ENCODE results near the gene ABHD12B.

ABHD12B gene

GRCh38 chr14:50924843-50925242 lies 53.0 kb downstream of the ABHD12B start:
- no peaks in the 10 kb centered on the region for H3K9me3 ChIP-seq (ENCODE audit: low read length)
- H3K36me3 ChIP-seq (ENCODE audit: insufficient read depth, low read length): 0 out of 2 replicates have a peak, but pooled peaks cover 7% of the 10 kb centered on the region
- H3F3A ChIP-seq (ENCODE audit: insufficient read depth, low read length): no peaks in the 10 kb centered on the region
- H2AFZ ChIP-seq (ENCODE audit: low read length): no peak overlapping the region
- no peaks in the 10 kb centered on the region for H3K79me2 ChIP-seq (ENCODE audit: insufficient read depth, low read length)
- H3K4me3 ChIP-seq (ENCODE audit: low read depth, low read length, poor library complexity, severe bottlenecking): no peak overlapping the region
- H3K9me2 ChIP-seq (ENCODE audit: low read depth, low read length): no peaks in the 10 kb centered on the region
- no peak overlapping the region for H3K4me2 ChIP-seq (ENCODE audit: low read length)
- no peak overlapping the region for H3K9ac ChIP-seq (ENCODE audit: low read length)
- H3K27me3 ChIP-seq (ENCODE audit: insufficient read depth, low read length): no peaks in the 10 kb centered on the region
- peaks cover 11% of the 10 kb centered on the region for H3K4me1 ChIP-seq (ENCODE audit: insufficient read depth, low read length, severe bottlenecking)
- H4K20me1 ChIP-seq (ENCODE audit: insufficient read depth, low read length): no peaks in the 10 kb centered on the region
- H3K27ac ChIP-seq (ENCODE audit: low read depth, low read length, poor library complexity, severe bottlenecking): no peak overlapping the region
- TF ChIP-seq CTCF (IDR thresholded peaks at IDR 0.05; ENCODE audit: low read length): no peak
- TF ChIP-seq EZH2 (IDR thresholded peaks at IDR 0.05; ENCODE audit: borderline replicate concordance, low read length): no peak

- Histone ChIP-seq H3K4me3 (ENCODE audit: low read depth, low read length, poor library complexity, severe bottlenecking) (no peak overlapping the region), H3K9ac (ENCODE audit: low read length) (no peak overlapping the region)
Measured at GRCh38 chr14:50926851-50927386, 55.1 kb downstream of the ABHD12B start.

GRCh38 chr14:50928002-50928635 lies 56.3 kb downstream of the ABHD12B start:
- Histone ChIP-seq H3K4me1 (ENCODE audit: insufficient read depth, low read length, severe bottlenecking) (peaks cover 11% of the 10 kb centered on the region), H3K9me2 (ENCODE audit: low read depth, low read length) (no peaks in the 10 kb centered on the region), H3K27me3 (ENCODE audit: insufficient read depth, low read length) (no peaks in the 10 kb centered on the region), H3K4me2 (ENCODE audit: low read length) (peak overlapping the region; percentile 38; the same call in 1 of the 2 replicates), H3K27ac (ENCODE audit: low read depth, low read length, poor library complexity, severe bottlenecking) (peak overlapping the region; percentile 46), H3K9ac (ENCODE audit: low read length) (no peak overlapping the region), H4K20me1 (ENCODE audit: insufficient read depth, low read length) (no peaks in the 10 kb centered on the region), H3K36me3 (ENCODE audit: insufficient read depth, low read length) (0 out of 2 replicates have a peak, but pooled peaks cover 7% of the 10 kb centered on the region), H3K79me2 (ENCODE audit: insufficient read depth, low read length) (no peaks in the 10 kb centered on the region), H3F3A (ENCODE audit: insufficient read depth, low read length) (0 out of 2 replicates have a peak, but pooled peaks cover 4% of the 10 kb centered on the region), H3K9me3 (ENCODE audit: low read length) (no peaks in the 10 kb centered on the region), H3K4me3 (ENCODE audit: low read depth, low read length, poor library complexity, severe bottlenecking) (no peak overlapping the region), H2AFZ (ENCODE audit: low read length) (no peak overlapping the region)
- TF ChIP-seq CTCF (IDR thresholded peaks at IDR 0.05; ENCODE audit: low read length): no peak
- no peak for TF ChIP-seq EZH2 (IDR thresholded peaks at IDR 0.05; ENCODE audit: borderline replicate concordance, low read length)

More at GRCh38 chr14:50926851-50927386, 55.1 kb downstream of the ABHD12B start:
- Histone ChIP-seq H3K36me3 (ENCODE audit: insufficient read depth, low read length) (0 out of 2 replicates have a peak, but pooled peaks cover 7% of the 10 kb centered on the region), H3K27ac (ENCODE audit: low read depth, low read length, poor library complexity, severe bottlenecking) (no peak overlapping the region), H2AFZ (ENCODE audit: low read length) (no peak overlapping the region), H3F3A (ENCODE audit: insufficient read depth, low read length) (0 out of 2 replicates have a peak, but pooled peaks cover 4% of the 10 kb centered on the region), H4K20me1 (ENCODE audit: insufficient read depth, low read length) (no peaks in the 10 kb centered on the region), H3K4me1 (ENCODE audit: insufficient read depth, low read length, severe bottlenecking) (peaks cover 11% of the 10 kb centered on the region), H3K9me3 (ENCODE audit: low read length) (no peaks in the 10 kb centered on the region), H3K27me3 (ENCODE audit: insufficient read depth, low read length) (no peaks in the 10 kb centered on the region), H3K4me2 (ENCODE audit: low read length) (no peak overlapping the region), H3K9me2 (ENCODE audit: low read depth, low read length) (no peaks in the 10 kb centered on the region), H3K79me2 (ENCODE audit: insufficient read depth, low read length) (no peaks in the 10 kb centered on the region)
- no peak for TF ChIP-seq CTCF (IDR thresholded peaks at IDR 0.05; ENCODE audit: low read length)
- TF ChIP-seq EZH2 (IDR thresholded peaks at IDR 0.05; ENCODE audit: borderline replicate concordance, low read length): no peak
